ENCODE measurements around the gene SACS.

Gene SACS

DNA sequence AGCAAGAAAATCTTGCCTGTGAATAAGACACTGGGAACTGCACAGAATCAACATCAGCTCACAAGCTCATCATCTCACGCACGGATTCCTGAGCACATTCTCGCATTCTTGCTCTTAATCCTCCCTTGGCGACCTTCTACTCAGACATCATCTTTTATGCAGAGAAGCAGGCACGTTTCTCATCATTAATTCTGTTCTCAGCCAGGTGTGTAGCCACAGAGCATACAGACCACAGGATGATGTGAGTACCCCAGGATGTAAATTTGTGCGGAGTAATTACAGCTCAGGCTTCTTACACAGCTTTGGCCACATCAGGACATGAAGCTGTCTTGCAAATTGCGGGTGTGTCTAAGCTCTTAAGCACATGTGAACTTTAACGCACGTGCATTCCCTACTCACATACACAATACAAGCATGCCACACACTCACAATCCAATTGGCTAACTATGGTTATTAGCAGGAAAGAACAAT, 36.5 kb upstream of the SACS start:
- no peaks in the 10 kb centered on the region for H3F3A ChIP-seq (ENCODE audit: insufficient read depth, low read length)
- no peaks in the 10 kb centered on the region for H3K9me2 ChIP-seq (ENCODE audit: low read depth, low read length)
- H3K36me3 ChIP-seq (ENCODE audit: insufficient read depth, low read length): no peaks in the 10 kb centered on the region
- H3K27me3 ChIP-seq (ENCODE audit: insufficient read depth, low read length): peaks cover 3% of the 10 kb centered on the region; the same call in 1 of the 2 replicates
- TF ChIP-seq, protein P1, sequence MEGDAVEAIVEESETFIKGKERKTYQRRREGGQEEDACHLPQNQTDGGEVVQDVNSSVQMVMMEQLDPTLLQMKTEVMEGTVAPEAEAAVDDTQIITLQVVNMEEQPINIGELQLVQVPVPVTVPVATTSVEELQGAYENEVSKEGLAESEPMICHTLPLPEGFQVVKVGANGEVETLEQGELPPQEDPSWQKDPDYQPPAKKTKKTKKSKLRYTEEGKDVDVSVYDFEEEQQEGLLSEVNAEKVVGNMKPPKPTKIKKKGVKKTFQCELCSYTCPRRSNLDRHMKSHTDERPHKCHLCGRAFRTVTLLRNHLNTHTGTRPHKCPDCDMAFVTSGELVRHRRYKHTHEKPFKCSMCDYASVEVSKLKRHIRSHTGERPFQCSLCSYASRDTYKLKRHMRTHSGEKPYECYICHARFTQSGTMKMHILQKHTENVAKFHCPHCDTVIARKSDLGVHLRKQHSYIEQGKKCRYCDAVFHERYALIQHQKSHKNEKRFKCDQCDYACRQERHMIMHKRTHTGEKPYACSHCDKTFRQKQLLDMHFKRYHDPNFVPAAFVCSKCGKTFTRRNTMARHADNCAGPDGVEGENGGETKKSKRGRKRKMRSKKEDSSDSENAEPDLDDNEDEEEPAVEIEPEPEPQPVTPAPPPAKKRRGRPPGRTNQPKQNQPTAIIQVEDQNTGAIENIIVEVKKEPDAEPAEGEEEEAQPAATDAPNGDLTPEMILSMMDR (IDR thresholded peaks at IDR 0.05; ENCODE audit: low read length): no peak
- no peak for TF ChIP-seq EZH2 (IDR thresholded peaks at IDR 0.05; ENCODE audit: borderline replicate concordance, low read length)
- no peaks in the 10 kb centered on the region for H4K20me1 ChIP-seq (ENCODE audit: insufficient read depth, low read length)
- H3K9ac ChIP-seq (ENCODE audit: low read length): no peak overlapping the region
- H2AFZ ChIP-seq (ENCODE audit: low read length): no peak overlapping the region
- H3K79me2 ChIP-seq (ENCODE audit: insufficient read depth, low read length): no peaks in the 10 kb centered on the region
- no peak overlapping the region for H3K4me2 ChIP-seq (ENCODE audit: low read length)
- no peak overlapping the region for H3K27ac ChIP-seq (ENCODE audit: low read depth, low read length, poor library complexity, severe bottlenecking)
- H3K4me1 ChIP-seq (ENCODE audit: insufficient read depth, low read length, severe bottlenecking): no peaks in the 10 kb centered on the region
- H3K9me3 ChIP-seq (ENCODE audit: low read length): no peaks in the 10 kb centered on the region
- H3K4me3 ChIP-seq (ENCODE audit: low read depth, low read length, poor library complexity, severe bottlenecking): no peak overlapping the region

DNA sequence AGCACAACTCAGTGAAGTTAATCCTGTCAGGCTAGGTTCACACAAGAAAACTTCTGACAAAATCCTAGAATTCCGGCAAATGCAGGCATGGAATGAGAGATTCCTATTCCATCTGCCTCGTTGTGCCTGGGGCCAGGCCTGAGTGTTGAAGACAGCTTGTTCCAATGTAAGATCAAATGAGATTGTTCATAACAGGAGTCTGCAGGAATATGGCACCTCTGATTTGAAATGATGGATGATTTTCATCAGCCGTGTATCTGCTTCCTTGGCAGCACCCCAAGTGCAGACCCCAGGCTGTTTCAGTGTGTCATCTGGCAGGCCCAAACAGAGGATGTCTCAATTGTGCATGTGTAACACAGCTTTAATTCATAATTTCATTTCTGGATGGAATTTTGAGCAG, 35.3 kb upstream of the SACS start:
- no peaks in the 10 kb centered on the region for H3F3A ChIP-seq (ENCODE audit: insufficient read depth, low read length)
- H4K20me1 ChIP-seq (ENCODE audit: insufficient read depth, low read length): no peaks in the 10 kb centered on the region
- H3K9me3 ChIP-seq (ENCODE audit: low read length): no peaks in the 10 kb centered on the region
- H3K79me2 ChIP-seq (ENCODE audit: insufficient read depth, low read length): no peaks in the 10 kb centered on the region
- H3K27me3 ChIP-seq (ENCODE audit: insufficient read depth, low read length): peaks cover 3% of the 10 kb centered on the region; the same call in 1 of the 2 replicates
- no peaks in the 10 kb centered on the region for H3K4me1 ChIP-seq (ENCODE audit: insufficient read depth, low read length, severe bottlenecking)
- no peak overlapping the region for H3K4me3 ChIP-seq (ENCODE audit: low read depth, low read length, poor library complexity, severe bottlenecking)
- no peak for TF ChIP-seq EZH2 (IDR thresholded peaks at IDR 0.05; ENCODE audit: borderline replicate concordance, low read length)
- TF ChIP-seq, protein P1 (IDR thresholded peaks at IDR 0.05; ENCODE audit: low read length): no peak
- H2AFZ ChIP-seq (ENCODE audit: low read length): no peak overlapping the region
- H3K4me2 ChIP-seq (ENCODE audit: low read length): no peak overlapping the region
- H3K27ac ChIP-seq (ENCODE audit: low read depth, low read length, poor library complexity, severe bottlenecking): no peak overlapping the region
- no peaks in the 10 kb centered on the region for H3K36me3 ChIP-seq (ENCODE audit: insufficient read depth, low read length)
- no peak overlapping the region for H3K9ac ChIP-seq (ENCODE audit: low read length)
- no peaks in the 10 kb centered on the region for H3K9me2 ChIP-seq (ENCODE audit: low read depth, low read length)

DNA sequence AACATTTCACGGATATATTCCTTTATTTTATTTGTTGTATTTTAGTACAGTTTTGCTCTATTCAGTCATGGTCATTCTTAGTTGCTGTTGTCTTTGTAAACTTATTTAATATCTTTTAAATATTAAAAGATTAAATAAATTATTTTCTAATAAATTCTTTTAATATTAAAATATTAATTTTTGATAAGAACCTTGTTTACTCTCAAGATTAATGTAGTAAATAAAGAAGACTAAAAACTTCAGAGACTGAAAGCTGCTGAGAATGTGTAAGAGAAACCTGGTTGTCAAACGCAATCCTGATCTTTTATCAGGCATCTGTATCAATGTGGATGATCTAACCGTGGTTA, 34.4 kb upstream of the SACS start:
- Histone ChIP-seq H3F3A (ENCODE audit: insufficient read depth, low read length) (no peaks in the 10 kb centered on the region), H3K4me3 (ENCODE audit: low read depth, low read length, poor library complexity, severe bottlenecking) (no peak overlapping the region), H2AFZ (ENCODE audit: low read length) (no peak overlapping the region), H3K9ac (ENCODE audit: low read length) (no peak overlapping the region), H3K9me3 (ENCODE audit: low read length) (no peaks in the 10 kb centered on the region), H4K20me1 (ENCODE audit: insufficient read depth, low read length) (no peaks in the 10 kb centered on the region), H3K4me1 (ENCODE audit: insufficient read depth, low read length, severe bottlenecking) (no peaks in the 10 kb centered on the region), H3K9me2 (ENCODE audit: low read depth, low read length) (no peaks in the 10 kb centered on the region), H3K79me2 (ENCODE audit: insufficient read depth, low read length) (no peaks in the 10 kb centered on the region), H3K27me3 (ENCODE audit: insufficient read depth, low read length) (peaks cover 3% of the 10 kb centered on the region; the same call in 1 of the 2 replicates), H3K36me3 (ENCODE audit: insufficient read depth, low read length) (no peaks in the 10 kb centered on the region), H3K4me2 (ENCODE audit: low read length) (no peak overlapping the region), H3K27ac (ENCODE audit: low read depth, low read length, poor library complexity, severe bottlenecking) (no peak overlapping the region)
- TF ChIP-seq, protein P1 (IDR thresholded peaks at IDR 0.05; ENCODE audit: low read length): no peak
- no peak for TF ChIP-seq EZH2 (IDR thresholded peaks at IDR 0.05; ENCODE audit: borderline replicate concordance, low read length)

Data from OCI-LY1 (cell line).